ENCODE results near the gene OPN1MW.
A peak's percentile ranks its signal among the peaks of the same experiment; 100 is the strongest.
"Not testable (repeated sequence)": the region's sequence is repeated elsewhere in the genome, so short reads cannot be mapped to it uniquely, and the experiment has no call there.

The OPN1MW gene

DNA sequence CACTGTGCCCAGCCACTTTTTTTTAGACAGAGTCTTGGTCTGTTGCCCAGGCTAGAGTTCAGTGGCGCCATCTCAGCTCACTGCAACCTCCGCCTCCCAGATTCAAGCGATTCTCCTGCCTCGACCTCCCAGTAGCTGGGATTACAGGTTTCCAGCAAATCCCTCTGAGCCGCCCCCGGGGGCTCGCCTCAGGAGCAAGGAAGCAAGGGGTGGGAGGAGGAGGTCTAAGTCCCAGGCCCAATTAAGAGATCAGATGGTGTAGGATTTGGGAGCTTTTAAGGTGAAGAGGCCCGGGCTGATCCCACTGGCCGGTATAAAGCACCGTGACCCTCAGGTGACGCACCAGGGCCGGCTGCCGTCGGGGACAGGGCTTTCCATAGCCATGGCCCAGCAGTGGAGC, at the start of gene OPN1MW:
TSS of gene OPN1MW (plus strand) at position 301 of the 400 bp plus-strand sequence. CDS start at position 383, 82 bp downstream.
- not testable (repeated sequence) for ATAC-seq

DNA sequence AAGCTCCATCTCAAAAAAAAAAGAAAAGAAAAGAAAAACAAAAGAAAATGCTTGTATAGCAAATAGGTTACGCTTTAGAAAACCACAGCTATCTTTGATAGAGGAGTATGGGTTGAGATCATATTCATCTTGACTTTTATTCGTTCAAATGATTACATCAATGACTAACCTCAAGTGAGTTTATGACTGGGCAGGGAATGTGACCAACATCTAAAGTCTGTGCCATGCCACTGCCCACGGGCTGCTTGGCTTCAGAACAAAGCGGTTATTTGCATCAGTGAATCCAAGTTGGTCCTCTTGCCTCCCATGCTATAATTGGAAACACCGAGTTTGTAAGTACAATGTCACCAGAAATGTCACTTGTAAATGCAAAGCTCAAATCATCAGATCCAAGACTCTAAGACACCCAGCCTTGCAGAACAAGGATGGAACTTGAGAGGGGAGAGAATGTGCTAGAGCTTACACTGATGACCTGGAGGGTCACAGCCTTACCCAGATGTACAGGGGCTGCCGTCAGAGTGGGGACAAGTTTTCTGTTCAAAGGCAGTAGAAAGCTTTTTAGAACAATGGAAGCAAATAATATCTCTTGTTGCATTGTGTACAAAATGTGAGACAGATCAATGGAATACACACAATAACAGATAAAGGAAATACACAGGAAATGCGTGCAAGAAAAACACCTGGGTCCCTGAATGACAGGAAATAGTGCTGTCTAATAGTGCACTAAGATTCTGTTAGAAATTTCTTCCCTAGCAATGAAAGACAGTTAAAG, 46.8 kb upstream of the OPN1MW start:
- peak; percentile 70 to 77 for ATAC-seq

DNA sequence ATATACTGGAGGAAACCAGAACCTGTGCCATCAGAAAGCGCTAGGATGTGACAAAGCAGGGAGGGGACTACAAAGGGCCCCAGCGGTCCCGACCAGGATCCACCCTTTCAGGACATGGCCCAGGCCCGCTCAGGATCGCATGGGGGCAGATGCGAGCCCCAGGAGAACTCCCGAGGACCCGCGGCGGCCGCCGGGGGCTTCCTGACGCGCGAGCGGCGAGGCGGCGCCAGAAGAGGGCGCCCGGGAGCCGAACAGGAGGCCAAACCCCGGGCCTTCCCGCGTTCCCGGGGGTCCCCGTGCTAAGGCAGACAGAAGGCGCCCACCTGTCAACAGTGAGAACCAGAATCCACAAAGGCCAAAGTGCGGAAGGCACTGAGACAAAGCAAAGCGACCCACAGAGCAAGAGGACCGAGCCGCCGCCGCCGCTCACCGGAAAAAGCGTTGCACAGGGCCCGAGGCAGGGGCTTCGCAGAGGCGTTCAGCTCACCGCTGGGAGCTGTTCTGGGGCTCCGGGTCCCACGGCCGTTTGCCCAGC, 45.7 kb upstream of the OPN1MW start:
- ATAC-seq: peak; percentile 80 to 81

DNA sequence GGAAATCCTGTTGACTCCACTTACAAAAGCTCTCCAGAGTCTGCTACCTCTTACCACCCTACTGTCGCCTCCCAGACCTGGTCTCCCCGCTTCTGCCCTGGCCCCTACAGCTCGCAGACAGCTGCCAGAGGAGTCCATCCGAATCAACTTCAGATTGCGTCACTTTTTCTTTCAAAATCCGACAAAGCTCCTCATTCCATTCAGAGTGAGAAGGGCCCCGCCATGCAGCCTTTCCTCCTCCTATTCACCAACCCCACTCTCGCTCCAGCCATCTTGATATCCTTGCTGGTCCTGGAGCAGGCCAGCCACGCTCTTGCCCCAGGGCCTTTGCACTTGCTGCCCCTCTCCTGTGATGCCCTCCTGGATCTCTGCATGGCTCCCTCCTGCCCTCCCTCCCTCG, 43.5 kb upstream of the OPN1MW start:
- no peak for ATAC-seq

DNA sequence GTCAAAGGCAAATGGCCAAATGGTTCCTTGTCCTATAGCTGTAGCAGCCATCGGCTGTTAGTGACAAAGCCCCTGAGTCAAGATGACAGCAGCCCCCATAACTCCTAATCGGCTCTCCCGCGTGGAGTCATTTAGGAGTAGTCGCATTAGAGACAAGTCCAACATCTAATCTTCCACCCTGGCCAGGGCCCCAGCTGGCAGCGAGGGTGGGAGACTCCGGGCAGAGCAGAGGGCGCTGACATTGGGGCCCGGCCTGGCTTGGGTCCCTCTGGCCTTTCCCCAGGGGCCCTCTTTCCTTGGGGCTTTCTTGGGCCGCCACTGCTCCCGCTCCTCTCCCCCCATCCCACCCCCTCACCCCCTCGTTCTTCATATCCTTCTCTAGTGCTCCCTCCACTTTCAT, 42.2 kb upstream of the OPN1MW start:
- no peak for ATAC-seq

DNA sequence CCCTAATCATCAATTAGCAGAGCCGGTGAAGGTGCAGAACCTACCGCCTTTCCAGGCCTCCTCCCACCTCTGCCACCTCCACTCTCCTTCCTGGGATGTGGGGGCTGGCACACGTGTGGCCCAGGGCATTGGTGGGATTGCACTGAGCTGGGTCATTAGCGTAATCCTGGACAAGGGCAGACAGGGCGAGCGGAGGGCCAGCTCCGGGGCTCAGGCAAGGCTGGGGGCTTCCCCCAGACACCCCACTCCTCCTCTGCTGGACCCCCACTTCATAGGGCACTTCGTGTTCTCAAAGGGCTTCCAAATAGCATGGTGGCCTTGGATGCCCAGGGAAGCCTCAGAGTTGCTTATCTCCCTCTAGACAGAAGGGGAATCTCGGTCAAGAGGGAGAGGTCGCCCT, 41.7 kb upstream of the OPN1MW start:
- ATAC-seq: no peak

DNA sequence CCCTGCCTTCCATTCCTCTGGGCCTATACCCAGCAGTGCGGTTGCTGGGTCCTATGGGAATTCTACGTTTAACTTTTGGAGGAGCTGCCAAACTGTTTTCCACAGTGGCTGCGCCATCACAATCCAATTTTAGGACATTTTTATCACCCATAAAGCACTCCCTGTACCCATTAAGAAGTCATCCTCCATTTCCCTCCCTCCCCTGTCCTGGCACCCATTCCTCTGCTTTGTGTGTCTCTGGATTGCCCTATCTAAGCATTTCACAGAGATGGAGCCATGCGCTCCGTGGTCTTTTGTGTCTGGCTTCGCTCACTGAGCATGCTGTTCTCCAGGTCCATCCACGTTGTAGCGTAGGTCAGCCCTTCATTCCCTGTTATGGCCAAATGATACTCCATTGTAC, 40.0 kb upstream of the OPN1MW start:
- no peak for ATAC-seq

DNA sequence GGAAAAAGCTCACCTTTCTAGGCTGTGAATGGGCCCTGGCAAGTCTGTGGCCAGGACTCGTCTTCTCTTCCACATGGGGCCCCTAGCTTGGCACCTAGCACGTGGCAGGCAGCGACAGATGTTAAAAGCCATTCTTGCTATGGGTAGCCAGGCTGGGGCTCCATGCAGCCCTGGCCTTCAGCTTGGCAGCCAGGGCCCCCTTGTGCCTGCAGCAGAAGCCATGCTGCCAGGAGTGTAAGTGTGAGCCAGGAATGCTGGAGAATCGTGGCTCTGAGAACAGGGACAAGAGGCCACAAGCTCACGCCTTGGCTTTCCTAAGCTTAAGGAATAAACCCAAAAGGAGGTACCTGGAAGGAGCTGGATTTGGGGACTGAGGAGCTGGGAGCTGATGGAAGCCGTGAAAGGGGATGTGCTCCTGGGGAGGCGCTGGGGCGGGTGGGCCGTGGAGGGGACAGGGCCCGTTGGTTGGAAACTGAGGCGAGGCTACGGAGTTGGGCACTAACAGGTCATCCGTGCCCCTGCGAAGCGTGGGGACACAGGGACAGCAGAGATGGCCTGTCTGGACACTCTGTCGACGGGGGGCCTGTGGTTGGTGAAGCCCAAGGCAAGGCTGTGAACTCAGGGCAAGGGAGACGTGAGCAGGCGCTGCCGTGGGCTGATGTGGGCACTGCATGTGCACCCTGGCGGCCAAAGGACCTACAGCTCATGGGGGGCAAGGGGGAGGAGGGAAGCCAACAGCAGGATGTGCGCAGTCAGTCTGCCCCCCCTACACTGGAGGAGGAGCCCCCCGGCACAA, 39.2 kb upstream of the OPN1MW start:
- no peak for ATAC-seq

DNA sequence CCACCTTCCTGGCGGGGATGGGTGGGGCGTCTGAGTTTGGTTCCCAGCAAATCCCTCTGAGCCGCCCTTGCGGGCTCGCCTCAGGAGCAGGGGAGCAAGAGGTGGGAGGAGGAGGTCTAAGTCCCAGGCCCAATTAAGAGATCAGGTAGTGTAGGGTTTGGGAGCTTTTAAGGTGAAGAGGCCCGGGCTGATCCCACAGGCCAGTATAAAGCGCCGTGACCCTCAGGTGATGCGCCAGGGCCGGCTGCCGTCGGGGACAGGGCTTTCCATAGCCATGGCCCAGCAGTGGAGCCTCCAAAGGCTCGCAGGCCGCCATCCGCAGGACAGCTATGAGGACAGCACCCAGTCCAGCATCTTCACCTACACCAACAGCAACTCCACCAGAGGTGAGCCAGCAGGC, 38.4 kb upstream of the OPN1MW start, which contains the start of gene OPN1LW:
TSS of gene OPN1LW (plus strand) at position 234 of the 400 bp plus-strand sequence. CDS start at position 275, 41 bp downstream.
- not testable (repeated sequence) for ATAC-seq

DNA sequence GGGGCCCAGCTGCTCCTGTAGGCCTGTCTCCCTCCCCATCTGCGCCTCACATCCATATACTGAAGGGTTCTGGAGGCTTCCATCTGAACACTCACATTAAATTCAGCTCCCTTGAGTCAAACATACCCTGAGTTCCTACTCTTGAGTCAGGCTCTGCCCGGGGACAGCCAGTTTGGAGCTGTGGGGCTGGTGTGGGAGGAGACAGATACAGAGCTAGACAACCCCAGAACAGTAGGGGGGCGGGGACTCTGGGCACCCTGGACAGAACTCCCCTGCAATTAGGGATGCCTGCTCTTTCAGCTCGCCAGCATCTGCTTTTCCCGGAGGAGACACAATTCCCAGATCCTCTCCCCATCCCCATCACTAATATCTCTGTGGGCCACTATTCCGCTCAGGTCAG, 31.4 kb upstream of the OPN1MW start:
- ATAC-seq: not testable (repeated sequence)

DNA sequence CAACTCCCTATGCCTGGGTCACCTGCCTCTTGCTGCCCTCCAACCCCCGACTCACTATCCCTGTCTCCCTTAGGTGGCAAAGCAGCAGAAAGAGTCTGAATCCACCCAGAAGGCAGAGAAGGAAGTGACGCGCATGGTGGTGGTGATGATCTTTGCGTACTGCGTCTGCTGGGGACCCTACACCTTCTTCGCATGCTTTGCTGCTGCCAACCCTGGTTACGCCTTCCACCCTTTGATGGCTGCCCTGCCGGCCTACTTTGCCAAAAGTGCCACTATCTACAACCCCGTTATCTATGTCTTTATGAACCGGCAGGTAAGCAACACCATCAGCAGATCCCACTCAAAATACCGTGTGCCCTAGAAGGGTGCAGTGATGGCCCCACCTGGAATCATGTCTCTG, 26.2 kb upstream of the OPN1MW start:
- not testable (repeated sequence) for ATAC-seq

DNA sequence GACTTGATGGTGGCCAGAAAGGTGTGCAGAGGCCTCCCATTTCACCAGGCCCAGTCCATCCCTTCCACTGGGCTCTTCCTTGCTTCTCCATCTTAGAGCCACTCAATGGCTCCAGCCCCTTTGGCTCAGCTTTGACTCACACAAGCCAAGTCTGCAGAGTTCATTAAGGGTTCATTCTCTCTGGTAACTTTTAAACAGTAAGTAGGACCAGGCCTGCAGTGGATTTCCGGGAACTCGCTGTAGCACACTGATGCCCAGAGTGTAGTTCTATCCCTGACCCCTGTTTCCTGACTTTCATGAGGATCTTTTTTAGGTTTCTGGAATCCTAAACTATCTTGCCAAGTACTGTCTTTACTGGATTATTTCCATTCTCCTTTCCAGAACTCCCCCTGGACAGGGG, 25.2 kb upstream of the OPN1MW start:
- ATAC-seq: not testable (repeated sequence)

DNA sequence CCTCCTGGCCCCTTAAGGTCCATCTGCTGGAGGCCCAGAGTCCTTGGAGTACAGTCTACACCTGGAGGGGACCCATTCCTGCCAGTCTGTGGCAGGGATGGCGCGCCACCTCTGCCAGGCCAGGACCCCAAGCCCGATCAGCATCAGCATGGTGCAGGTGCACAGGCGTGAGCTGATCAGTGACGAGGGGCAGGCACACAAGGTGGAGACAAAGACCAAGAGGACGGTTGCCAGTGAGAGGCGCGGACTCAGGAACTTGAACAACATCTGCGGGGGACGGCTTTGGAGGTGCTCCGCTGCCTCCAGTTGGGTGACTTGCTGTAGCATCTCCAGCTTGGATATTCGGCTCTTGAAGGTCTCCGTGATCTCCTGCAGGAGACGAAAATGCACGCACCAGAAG, 23.1 kb upstream of the OPN1MW start:
- ATAC-seq: not testable (repeated sequence)

DNA sequence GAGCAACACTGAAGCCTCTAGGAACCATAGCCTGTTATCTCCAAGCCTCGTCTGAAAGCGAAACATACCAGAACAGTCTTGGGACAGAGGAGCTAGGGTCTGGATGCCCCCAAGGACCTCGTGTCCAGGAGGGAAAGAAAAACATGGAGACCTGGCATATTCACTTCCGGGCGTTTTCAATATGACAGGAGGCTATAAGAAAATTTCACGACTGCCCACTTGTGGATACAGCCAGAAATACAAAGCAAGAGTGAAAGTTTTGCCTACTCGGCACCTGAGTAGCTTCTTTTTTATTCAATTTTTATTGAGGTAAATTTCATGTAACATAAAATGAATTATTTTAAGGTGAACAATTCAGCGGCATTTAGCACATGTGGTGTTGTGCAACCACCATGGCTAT, 17.5 kb upstream of the OPN1MW start:
- not testable (repeated sequence) for ATAC-seq

DNA sequence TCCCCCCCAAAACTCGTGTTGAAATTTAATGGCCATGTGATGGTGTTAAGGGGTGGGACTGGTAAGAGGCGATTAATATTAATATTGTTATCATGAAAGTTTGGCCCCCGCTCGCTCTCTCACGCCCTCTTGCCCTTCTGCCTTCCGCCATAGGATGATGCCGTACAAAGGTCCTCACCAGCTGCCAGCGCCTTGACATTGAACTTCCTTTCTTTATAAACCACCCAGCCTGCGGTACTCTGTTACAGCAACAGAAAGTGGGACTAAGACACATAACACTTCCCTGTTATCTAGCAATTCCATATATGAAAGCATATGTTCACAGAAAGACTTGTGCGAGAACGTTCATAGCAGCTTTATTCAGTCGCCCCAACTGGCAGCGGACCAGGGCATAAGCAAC, 14.0 kb upstream of the OPN1MW start:
- not testable (repeated sequence) for ATAC-seq

DNA sequence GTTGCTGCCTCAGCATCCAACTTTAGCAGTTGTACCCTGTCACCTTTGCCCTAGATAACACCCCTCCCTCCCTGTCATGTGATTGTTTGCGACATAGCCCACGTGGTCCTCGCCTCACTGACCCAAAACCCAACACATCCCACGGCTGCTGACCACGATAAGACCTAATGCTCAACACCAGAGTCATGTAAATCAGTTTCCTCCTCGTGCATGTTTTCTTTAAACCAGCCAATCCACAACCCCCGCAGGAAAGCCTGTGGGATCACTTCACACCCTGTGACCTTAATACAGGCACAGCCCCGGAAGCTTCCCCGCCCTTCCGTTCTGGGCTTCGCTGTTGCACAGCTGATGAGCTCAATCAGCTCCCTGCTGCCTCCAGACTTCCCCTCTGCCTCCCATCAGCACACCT, 9.9 kb upstream of the OPN1MW start:
- peak; percentile 99 for ATAC-seq

DNA sequence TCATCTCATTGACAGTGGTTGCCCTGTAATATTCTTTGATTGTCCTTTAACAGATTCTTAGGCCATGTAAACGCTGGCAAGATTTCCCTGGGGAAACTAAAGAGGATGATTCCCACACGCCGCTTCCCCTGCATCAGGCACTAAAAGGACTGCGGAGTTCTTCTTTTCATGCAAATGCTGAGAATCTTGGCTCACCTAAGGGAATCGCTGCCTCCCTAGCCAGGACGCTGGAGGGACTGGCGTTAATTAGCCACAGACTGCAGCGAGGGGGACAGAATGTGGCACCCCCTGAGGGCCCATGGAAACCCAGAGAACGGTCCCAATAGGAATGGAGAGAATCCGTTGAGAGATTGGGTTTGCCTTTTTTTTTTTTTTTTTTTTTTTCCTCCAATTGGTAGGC, 8.0 kb upstream of the OPN1MW start:
- not testable (repeated sequence) for ATAC-seq

DNA sequence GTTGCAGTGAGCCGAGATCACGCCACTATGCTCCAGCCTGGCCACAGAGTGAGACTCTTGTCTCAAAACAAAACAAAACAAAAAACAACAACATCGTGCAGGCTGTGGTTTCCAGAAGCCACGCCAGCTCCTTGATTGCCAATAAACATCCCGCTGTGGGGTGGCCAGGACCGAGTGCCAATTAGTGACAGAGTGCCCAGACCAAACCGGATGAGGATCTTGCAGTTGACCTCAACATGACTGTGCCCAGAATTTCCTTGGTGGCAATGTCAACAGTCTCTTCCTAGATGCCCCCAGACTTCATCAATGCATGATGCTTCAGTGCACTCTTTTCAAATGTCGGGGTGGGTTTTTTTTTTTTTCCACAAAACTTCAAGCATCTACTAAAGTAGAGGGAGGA, 1.4 kb downstream of the OPN1MW start:
- ATAC-seq: not testable (repeated sequence)

DNA sequence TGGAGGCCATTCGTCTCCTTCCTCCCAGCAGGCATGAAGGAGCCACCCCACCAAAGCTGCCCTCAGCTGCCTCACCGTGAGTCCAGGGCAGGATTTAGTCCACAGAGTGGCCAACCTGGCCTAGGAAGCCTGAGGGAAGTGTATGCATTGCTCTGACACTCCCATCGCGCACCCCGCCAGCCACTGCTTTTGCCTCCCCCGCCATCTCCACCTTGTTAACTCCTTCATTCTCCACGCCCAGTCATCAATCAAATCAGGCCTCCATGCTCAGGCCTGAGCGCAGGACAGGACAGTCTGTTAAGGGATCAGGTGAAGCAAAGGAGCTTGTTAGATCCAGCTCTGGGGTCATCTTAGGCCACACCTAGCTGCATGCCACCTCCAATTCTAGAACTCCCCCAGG, 10.4 kb downstream of the OPN1MW start:
- not testable (repeated sequence) for ATAC-seq

DNA sequence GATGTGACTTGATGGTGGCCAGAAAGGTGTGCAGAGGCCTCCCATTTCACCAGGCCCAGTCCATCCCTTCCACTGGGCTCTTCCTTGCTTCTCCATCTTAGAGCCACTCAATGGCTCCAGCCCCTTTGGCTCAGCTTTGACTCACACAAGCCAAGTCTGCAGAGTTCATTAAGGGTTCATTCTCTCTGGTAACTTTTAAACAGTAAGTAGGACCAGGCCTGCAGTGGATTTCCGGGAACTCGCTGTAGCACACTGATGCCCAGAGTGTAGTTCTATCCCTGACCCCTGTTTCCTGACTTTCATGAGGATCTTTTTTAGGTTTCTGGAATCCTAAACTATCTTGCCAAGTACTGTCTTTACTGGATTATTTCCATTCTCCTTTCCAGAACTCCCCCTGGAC, 11.9 kb downstream of the OPN1MW start:
- not testable (repeated sequence) for ATAC-seq

DNA sequence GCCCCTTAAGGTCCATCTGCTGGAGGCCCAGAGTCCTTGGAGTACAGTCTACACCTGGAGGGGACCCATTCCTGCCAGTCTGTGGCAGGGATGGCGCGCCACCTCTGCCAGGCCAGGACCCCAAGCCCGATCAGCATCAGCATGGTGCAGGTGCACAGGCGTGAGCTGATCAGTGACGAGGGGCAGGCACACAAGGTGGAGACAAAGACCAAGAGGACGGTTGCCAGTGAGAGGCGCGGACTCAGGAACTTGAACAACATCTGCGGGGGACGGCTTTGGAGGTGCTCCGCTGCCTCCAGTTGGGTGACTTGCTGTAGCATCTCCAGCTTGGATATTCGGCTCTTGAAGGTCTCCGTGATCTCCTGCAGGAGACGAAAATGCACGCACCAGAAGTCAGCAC, 14.1 kb downstream of the OPN1MW start:
- not testable (repeated sequence) for ATAC-seq

DNA sequence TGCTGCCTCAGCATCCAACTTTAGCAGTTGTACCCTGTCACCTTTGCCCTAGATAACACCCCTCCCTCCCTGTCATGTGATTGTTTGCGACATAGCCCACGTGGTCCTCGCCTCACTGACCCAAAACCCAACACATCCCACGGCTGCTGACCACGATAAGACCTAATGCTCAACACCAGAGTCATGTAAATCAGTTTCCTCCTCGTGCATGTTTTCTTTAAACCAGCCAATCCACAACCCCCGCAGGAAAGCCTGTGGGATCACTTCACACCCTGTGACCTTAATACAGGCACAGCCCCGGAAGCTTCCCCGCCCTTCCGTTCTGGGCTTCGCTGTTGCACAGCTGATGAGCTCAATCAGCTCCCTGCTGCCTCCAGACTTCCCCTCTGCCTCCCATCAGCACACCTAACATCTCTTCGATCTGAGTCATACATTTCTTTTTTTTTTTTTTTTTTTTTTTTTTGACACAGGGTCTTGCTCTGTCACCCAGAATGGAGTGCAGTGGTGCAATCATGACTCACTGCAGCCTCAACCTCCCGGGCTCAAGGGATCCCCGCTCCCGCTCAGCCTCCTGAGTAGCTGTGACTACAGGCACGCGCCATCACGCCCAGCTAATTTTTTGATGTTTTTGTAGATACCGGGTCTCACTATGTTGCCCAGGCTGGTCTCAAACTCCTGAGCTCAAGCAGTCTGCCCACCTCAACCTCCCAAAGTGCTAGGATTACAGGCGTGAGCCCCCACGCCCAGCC, 27.4 kb downstream of the OPN1MW start:
- peak; percentile 98 to 99 for ATAC-seq

DNA sequence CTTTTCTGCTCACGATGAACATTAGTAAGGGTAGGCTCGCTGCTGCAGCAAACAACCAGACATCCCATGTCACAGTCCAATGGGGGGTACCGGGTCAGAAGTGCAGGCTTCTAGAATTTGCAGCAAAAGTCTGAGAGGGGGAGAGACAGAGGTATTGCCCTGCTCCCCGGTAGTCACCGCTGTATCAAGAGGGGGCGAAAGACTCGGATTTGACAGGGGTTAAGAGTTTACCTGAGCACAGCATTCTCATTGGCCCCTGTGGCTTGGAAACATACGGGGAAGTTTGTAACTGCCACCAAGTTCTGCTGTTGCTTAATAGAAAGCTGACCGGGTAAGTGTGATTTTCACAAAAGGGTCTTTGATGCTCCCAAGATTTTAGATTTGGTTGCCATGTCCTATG, 28.7 kb downstream of the OPN1MW start:
- ATAC-seq: not testable (repeated sequence)

Measured in activated CD4-positive, CD25-positive, alpha-beta regulatory T cell treated with anti-CD3 and anti-CD28 coated beads, Interleukin-2, amount 50 U/mL, for 24 hours (primary cell).